ENCODE results near the gene NTRK3. TPM values are rescaled to one million over a fixed set of nuclear protein-coding genes. Genes with fewer than 3 reads are reported as not detected.

NTRK3 gene
- total and polyA plus RNA-seq, 2 donors (not counting 3 experiments of a cell fraction or from before 2014, with no cell fraction given) = not detected

DNA sequence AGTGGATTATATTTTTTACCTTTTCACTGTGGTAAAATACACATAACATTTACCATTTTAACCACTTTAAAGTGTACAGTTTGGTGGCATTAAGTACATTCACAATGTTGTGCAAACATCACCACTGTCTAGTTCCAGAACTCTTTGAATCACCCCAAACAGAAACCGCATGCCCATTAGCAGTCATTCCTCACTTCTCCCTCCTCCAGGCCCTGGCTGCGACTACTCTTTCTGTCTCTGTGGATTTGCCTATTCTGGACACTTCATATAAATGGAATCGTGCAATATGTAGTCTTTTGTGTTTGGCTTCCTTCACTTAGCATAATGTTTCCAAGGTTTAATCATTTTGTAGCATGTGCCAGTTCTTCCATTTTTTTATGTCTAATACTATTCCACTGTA is 409.8 kb downstream of the NTRK3 start:
- Histone ChIP-seq H3K36me3 (ENCODE audit: control insufficient read depth in 2 of 2, extremely low read depth in 1 of 2, insufficient read depth in 2 of 2, low read length in 2 of 2) (no peaks in the 10 kb centered on the region), H3K27me3 (ENCODE audit: control insufficient read depth in 2 of 2, insufficient read depth in 2 of 2, low read length in 2 of 2) (no peaks in the 10 kb centered on the region), H3K9me1 (replicated peaks; ENCODE audit: control insufficient read depth, extremely low read depth, insufficient read depth, low read length) (no peaks in the 10 kb centered on the region), H3K4me3 (replicated peaks in 1 of 3; ENCODE audit: insufficient read depth in 1 of 3, low read depth in 1 of 3, low read length in 3 of 3) (no peak overlapping the region), H3K4me2 (ENCODE audit: insufficient read depth, low read length) (no peak overlapping the region), H3K27ac (ENCODE audit: insufficient read depth, low read depth, low read length) (no peak overlapping the region), H4K20me1 (replicated peaks; ENCODE audit: control insufficient read depth, extremely low read depth, insufficient read depth, low read length) (no peaks in the 10 kb centered on the region), H3K4me1 (ENCODE audit: control insufficient read depth, extremely low read depth, insufficient read depth, low read length) (no peaks in the 10 kb centered on the region), H2AFZ (ENCODE audit: low read depth, low read length) (no peak overlapping the region), H3K9me3 (replicated peaks; ENCODE audit: control insufficient read depth, insufficient read depth, low read length) (peaks cover 4% of the 10 kb centered on the region), H3K79me2 (ENCODE audit: control insufficient read depth, insufficient read depth, low read length) (no peaks in the 10 kb centered on the region), H3K9ac (replicated peaks; ENCODE audit: extremely low read depth, insufficient read depth, low read length) (no peak overlapping the region)
- TF ChIP-seq FOS (IDR thresholded peaks at IDR 0.05; ENCODE audit: borderline replicate concordance, insufficient read depth, low read length) (no peak), POLR2A (IDR thresholded peaks at IDR 0.05; ENCODE audit: low read depth, low read length) (no peak), GATA2 (IDR thresholded peaks at IDR 0.05; ENCODE audit: insufficient read depth, insufficient read length, low read depth, low read length) (no peak), POLR2AphosphoS5 (IDR thresholded peaks at IDR 0.05; ENCODE audit: insufficient read depth, low read depth, low read length) (no peak), JUN (IDR thresholded peaks at IDR 0.05; ENCODE audit: borderline replicate concordance, insufficient read depth, insufficient read length, low read depth) (no peak), MYC (IDR thresholded peaks at IDR 0.05; ENCODE audit: low read depth, low read length) (no peak), EZH2 (IDR thresholded peaks at IDR 0.05; ENCODE audit: borderline replicate concordance, low read depth, low read length, severe bottlenecking) (no peak)
- TF ChIP-seq, protein P1, sequence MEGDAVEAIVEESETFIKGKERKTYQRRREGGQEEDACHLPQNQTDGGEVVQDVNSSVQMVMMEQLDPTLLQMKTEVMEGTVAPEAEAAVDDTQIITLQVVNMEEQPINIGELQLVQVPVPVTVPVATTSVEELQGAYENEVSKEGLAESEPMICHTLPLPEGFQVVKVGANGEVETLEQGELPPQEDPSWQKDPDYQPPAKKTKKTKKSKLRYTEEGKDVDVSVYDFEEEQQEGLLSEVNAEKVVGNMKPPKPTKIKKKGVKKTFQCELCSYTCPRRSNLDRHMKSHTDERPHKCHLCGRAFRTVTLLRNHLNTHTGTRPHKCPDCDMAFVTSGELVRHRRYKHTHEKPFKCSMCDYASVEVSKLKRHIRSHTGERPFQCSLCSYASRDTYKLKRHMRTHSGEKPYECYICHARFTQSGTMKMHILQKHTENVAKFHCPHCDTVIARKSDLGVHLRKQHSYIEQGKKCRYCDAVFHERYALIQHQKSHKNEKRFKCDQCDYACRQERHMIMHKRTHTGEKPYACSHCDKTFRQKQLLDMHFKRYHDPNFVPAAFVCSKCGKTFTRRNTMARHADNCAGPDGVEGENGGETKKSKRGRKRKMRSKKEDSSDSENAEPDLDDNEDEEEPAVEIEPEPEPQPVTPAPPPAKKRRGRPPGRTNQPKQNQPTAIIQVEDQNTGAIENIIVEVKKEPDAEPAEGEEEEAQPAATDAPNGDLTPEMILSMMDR (IDR thresholded peaks at IDR 0.05; ENCODE audit: extremely low read depth in 1 of 2, insufficient read depth in 1 of 2, low read depth in 1 of 2, low read length in 2 of 2) = no peak
- TF ChIP-seq, protein P2, sequence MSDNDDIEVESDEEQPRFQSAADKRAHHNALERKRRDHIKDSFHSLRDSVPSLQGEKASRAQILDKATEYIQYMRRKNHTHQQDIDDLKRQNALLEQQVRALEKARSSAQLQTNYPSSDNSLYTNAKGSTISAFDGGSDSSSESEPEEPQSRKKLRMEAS (IDR thresholded peaks at IDR 0.05; ENCODE audit: insufficient read depth, insufficient read length) = no peak
- no peak for FAIRE-seq
- DNase-seq (ENCODE audit: low read depth, low spot score) = no peak
- intact Hi-C loops (cut with micrococcal nuclease) (no loop called here), dilution Hi-C loops (cut with MboI; ENCODE audit: extremely low pct_ligation_motif_present, low sequenced_read_pairs) (no loop called here)
- BruUV-seq (replicated peaks) = no TSS peak
- CTCF ChIA-PET = no interaction called here
- POLR2A ChIA-PET = no interaction called here

Measured in endothelial cell of umbilical vein (primary cell).